Smooth muscle cell (in vitro differentiated cells): ENCODE results near the gene PRRG1. TPM values are rescaled to one million over a fixed set of nuclear protein-coding genes. Genes with fewer than 3 reads are reported as not detected.

Source experiments
- DNase-seq: peaks from one replicate; lab custom pipeline; 2025; ENCODE audit not compliant: unreplicated experiment; lab: John Stamatoyannopoulos, UW
- H2AFZ ChIP-seq: fragments of 200-600 bp; sonication (generic); 2 replicates; pipeline ENCODE4 v1.6.0; 2016; ENCODE audit warnings: antibody characterized with exemption, low read depth, mild to moderate bottlenecking
- H3F3A ChIP-seq: fragments of 200-600 bp; sonication (generic); 2 replicates; pipeline ENCODE4 v1.6.0; 2017; ENCODE audit warnings: antibody characterized with exemption, low read depth
- H3K27ac ChIP-seq: fragments of 200-600 bp; sonication (generic); 2 replicates; pipeline ENCODE4 v1.5.1; 2016; ENCODE audit warnings: low read depth, mild to moderate bottlenecking
- H3K27me3 ChIP-seq: fragments of 200-600 bp; sonication (generic); 2 replicates; pipeline ENCODE4 v1.6.1; 2016; ENCODE audit warnings: low read depth, mild to moderate bottlenecking
- H3K36me3 ChIP-seq: fragments of 200-600 bp; sonication (generic); 2 replicates; pipeline ENCODE4 v1.5.1; 2016; ENCODE audit warnings: low read depth
- H3K4me1 ChIP-seq: fragments of 200-600 bp; sonication (generic); 2 replicates; pipeline ENCODE4 v1.5.1; 2016; ENCODE audit warnings: low read depth
- H3K4me2 ChIP-seq: fragments of 200-600 bp; sonication (generic); 2 replicates; pipeline ENCODE4 v1.6.0; 2016; ENCODE audit warnings: mild to moderate bottlenecking
- H3K4me3 ChIP-seq: fragments of 200-600 bp; sonication (generic); 2 replicates; pipeline ENCODE4 v1.5.1; 2016; ENCODE audit warnings: mild to moderate bottlenecking
- H3K79me2 ChIP-seq: fragments of 200-600 bp; sonication (generic); 2 replicates; pipeline ENCODE4 v1.6.0; 2016; ENCODE audit warnings: low read depth, mild to moderate bottlenecking
- H3K9ac ChIP-seq: fragments of 200-600 bp; sonication (generic); 2 replicates; pipeline ENCODE4 v1.6.0; 2016; ENCODE audit warnings: low read depth
- H3K9me3 ChIP-seq: fragments of 200-600 bp; sonication (generic); replicated peaks from 2 replicates; pipeline ENCODE4 v1.5.1; 2016; ENCODE audit warnings: low read depth
- H4K20me1 ChIP-seq: fragments of 200-600 bp; sonication (generic); 2 replicates; pipeline ENCODE4 v1.6.0; 2016; ENCODE audit warnings: low read depth
- CTCF ChIP-seq: fragments of 200-600 bp; sonication (generic); IDR thresholded peaks from 2 replicates; pipeline ENCODE4 v1.5.1; 2017; ENCODE audit warnings: borderline replicate concordance, mild to moderate bottlenecking, antibody characterized with exemption; ENCODE audit not compliant: insufficient read depth, poor library complexity, severe bottlenecking
- WGBS: methylation state at CpG from one replicate; pipeline ENCODE4 v1.1.7; 2016; ENCODE audit warnings: low lambda C conversion rate; 5-methylcytosine and 5-hydroxymethylcytosine counted together
- polyA plus RNA-seq: library from polyadenylated mRNA; unstranded; fragments of >200 nt; fragmentation: Nextera tagmentation; extraction: Ambion mirVana; gene quantifications from 2 replicates; pipeline ENCODE4 v1.2.1, GENCODE V29; 2016
- total RNA-seq: library from RNA; depleted of rRNA; stranded (reverse); fragments of >200 nt; gene quantifications from 2 replicates; pipeline ENCODE4 v1.2.3, GENCODE V29; 2014

The PRRG1 gene
- total and polyA plus RNA-seq, 2 experiments from 2014 or later = 14.4 to 33.3 TPM

- Histone ChIP-seq H3K27ac (no peak overlapping the region), H3K9me3 (no peaks in the 10 kb centered on the region), H4K20me1 (no peaks in the 10 kb centered on the region), H3K9ac (no peak overlapping the region), H3F3A (no peaks in the 10 kb centered on the region), H3K4me3 (no peak overlapping the region), H2AFZ (no peak overlapping the region), H3K27me3 (no peaks in the 10 kb centered on the region), H3K4me1 (no peaks in the 10 kb centered on the region), H3K79me2 (no peaks in the 10 kb centered on the region), H3K4me2 (no peak overlapping the region), H3K36me3 (no peaks in the 10 kb centered on the region)
- DNase-seq = no peak
- 80% methylated on average over 2 of the region's 2 CpGs for WGBS
- no peak for TF ChIP-seq CTCF
Measured at GRCh38 chrX:37462346-37462745, 113.2 kb downstream of the PRRG1 start.

- no peaks in the 10 kb centered on the region for H3K79me2 ChIP-seq
- WGBS = 81% methylated on average over 3 of the region's 3 CpGs
- H3K27me3 ChIP-seq = no peaks in the 10 kb centered on the region
- DNase-seq = no peak
- no peak overlapping the region for H3K27ac ChIP-seq
- no peak overlapping the region for H3K4me3 ChIP-seq
- H4K20me1 ChIP-seq = no peaks in the 10 kb centered on the region
- no peaks in the 10 kb centered on the region for H3K36me3 ChIP-seq
- no peaks in the 10 kb centered on the region for H3F3A ChIP-seq
- H3K4me2 ChIP-seq = no peak overlapping the region
- no peak overlapping the region for H3K9ac ChIP-seq
- no peaks in the 10 kb centered on the region for H3K9me3 ChIP-seq
- H3K4me1 ChIP-seq = peaks cover 8% of the 10 kb centered on the region
- H2AFZ ChIP-seq = no peak overlapping the region
- TF ChIP-seq CTCF = no peak
Measured at GRCh38 chrX:37468124-37468739, 119.1 kb downstream of the PRRG1 start.

- H3K4me2 ChIP-seq = no peak overlapping the region
- no peaks in the 10 kb centered on the region for H3K27me3 ChIP-seq
- H3K36me3 ChIP-seq = no peaks in the 10 kb centered on the region
- H3K4me1 ChIP-seq = peaks cover 8% of the 10 kb centered on the region
- H3K27ac ChIP-seq = no peak overlapping the region
- H3K9me3 ChIP-seq = no peaks in the 10 kb centered on the region
- H4K20me1 ChIP-seq = no peaks in the 10 kb centered on the region
- 98% methylated on average over 3 of the region's 3 CpGs for WGBS
- no peak overlapping the region for H3K9ac ChIP-seq
- DNase-seq = no peak
- H3K79me2 ChIP-seq = no peaks in the 10 kb centered on the region
- H3F3A ChIP-seq = no peaks in the 10 kb centered on the region
- H3K4me3 ChIP-seq = no peak overlapping the region
- H2AFZ ChIP-seq = no peak overlapping the region
- no peak for TF ChIP-seq CTCF
Measured at GRCh38 chrX:37470711-37471110, 121.5 kb downstream of the PRRG1 start.

GRCh38 chrX:37472836-37473235 lies 123.7 kb downstream of the PRRG1 start:
- whole genome bisulfite sequencing = 97% methylated on average over 6 of the region's 6 CpGs
- no peak overlapping the region for H3K9ac ChIP-seq
- H3K27ac ChIP-seq = no peak overlapping the region
- no peak for DNase-seq
- no peaks in the 10 kb centered on the region for H3F3A ChIP-seq
- H3K4me2 ChIP-seq = no peak overlapping the region
- H4K20me1 ChIP-seq = no peaks in the 10 kb centered on the region
- H3K79me2 ChIP-seq = no peaks in the 10 kb centered on the region
- no peaks in the 10 kb centered on the region for H3K36me3 ChIP-seq
- H3K4me3 ChIP-seq = no peak overlapping the region
- peaks cover 8% of the 10 kb centered on the region for H3K4me1 ChIP-seq
- H3K27me3 ChIP-seq = no peaks in the 10 kb centered on the region
- TF ChIP-seq CTCF = no peak
- H3K9me3 ChIP-seq = no peaks in the 10 kb centered on the region
- H2AFZ ChIP-seq = no peak overlapping the region
